ENCODE data around the gene PDCD1. TPM values are rescaled to one million over a fixed set of nuclear protein-coding genes. Genes with fewer than 3 reads are reported as not detected.

Gene PDCD1
- total and polyA plus RNA-seq, 2 donors: 12.7 to 16.0 TPM

DNA sequence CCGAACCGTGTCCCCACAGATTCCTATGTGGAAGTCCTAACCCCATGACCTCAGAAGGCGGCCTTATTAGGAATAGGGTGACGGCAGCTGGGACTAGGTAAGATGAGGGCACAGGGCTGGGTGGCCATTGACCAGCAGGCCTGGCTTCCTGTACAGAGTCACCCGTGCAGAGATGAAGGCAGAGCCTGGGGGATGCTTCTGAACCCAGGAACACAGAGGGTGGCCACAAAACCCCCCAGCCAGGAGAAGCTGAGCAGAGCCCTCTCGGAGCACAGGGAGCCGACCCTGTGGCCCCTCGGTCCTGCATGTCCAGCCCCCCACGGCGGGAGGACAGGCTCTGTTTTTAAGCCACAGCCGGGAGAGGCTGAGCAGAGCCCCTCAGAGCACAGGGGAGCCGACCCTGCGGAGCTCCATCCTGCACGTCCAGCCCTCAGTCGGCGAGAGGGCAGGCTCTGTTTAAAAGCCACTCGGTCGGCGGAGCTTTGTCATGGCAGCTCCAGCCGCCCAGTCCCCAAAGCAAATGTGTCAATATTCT, 2.7 kb downstream of the PDCD1 start:
- WGBS: 95% methylated on average over 20 of the region's 20 CpGs
- Histone ChIP-seq H3K36me3 (ENCODE audit: control insufficient read depth in 2 of 2, insufficient read depth in 2 of 2, low read length in 1 of 2) (peaks cover 7 to 11% of the 10 kb centered on the region in 2 donors), H3K27ac (ENCODE audit: low read depth in 1 of 2, low read length in 1 of 2) (no peak overlapping the region), H3K9me3 (ENCODE audit: control insufficient read depth in 2 of 2, insufficient read depth in 1 of 2, low read length in 1 of 2) (no peaks in the 10 kb centered on the region), H3K4me1 (ENCODE audit: control insufficient read depth in 2 of 2, insufficient read depth in 2 of 2, low read length in 2 of 2) (peaks cover 25 to 40% of the 10 kb centered on the region in 2 donors), H3K27me3 (ENCODE audit: control insufficient read depth in 2 of 2, insufficient read depth in 1 of 2, low read length in 1 of 2) (no peaks in the 10 kb centered on the region), H3K4me3 (ENCODE audit: low read length in 2 of 2) (no peak overlapping the region)
- no peak for DNase-seq (ENCODE audit: low read depth in 6 of 9, low spot score in 9 of 9)

DNA sequence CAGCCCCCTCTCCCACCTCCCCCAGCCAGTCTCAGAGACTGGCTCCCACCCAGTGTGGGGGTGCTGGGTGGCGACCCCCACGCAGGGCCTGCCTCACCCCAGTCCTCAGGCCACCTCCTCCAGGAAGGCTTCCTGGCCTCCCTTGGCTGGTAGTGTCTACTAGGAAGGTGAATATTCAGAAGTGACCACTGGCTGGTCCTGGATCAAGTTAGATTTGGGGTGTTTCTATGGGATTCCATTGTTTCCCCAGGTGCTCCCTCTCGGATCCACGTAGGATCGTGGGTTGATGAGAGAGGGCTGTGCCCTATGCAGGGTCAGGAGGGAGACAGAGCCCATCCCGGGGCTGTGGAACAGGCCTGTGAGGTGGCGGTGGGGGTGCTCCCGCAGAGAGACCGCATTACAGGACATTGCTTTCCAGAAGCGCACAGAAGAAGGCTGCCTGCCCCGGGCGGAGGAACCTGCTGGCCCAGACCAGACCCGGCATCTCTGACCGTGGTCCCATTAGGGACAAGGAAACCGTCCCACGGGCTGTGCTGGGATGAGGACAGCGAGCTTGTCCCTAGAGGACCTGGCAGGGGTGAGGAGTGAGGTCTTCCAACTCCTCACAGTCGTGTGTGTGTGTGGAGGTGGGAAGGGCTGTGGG, 3.3 kb downstream of the PDCD1 start:
- 92% methylated on average over 18 of the region's 18 CpGs for WGBS

DNA sequence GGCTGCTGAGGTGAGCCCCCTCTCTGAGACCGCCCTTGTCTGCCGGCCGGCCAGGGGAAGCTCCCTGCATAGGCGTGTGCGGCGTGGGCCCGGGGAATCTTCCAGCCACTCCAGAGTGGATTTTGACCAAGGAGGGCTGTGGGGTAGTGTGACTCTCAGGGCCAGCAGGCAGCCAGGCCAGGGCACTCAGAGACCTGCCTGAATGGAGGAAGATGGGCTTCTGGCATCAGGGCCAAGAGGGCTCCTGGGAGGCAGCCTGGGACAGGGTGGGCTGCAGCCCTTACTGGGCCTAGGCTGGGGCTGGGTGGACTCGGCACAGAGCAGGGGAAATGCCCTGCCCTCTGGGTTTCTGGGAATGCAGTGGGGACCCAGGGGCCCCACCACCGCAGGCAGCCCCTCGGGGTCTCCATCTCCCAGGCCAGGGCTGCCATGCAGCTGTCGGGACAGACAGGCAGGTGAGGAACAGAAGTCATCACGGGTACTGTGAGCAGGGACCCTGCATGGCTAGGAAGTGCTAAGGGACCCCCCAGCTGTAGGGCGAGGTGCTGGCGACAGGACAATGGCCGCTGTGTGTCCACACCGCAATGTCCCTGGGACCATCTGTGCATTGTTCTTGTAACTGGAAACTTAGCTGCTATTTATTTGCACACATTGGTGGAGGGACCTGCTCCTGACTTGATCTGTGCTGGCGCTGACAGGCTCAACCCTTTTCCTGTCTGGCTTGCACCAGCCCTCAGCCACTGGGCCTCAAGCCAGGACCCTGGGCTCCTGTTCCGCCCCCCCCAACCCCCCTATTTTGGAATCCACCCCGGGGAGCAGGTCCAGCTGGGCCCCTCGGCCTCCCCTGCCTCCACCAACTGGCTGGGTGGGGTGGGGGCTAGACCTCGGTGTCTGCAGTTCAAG, 4.1 kb downstream of the PDCD1 start:
- H3K4me3 ChIP-seq (ENCODE audit: low read length in 2 of 2): no peak overlapping the region
- H3K4me1 ChIP-seq (ENCODE audit: control insufficient read depth in 2 of 2, insufficient read depth in 2 of 2, low read length in 2 of 2): peaks cover 12 to 26% of the 10 kb centered on the region in 2 donors
- H3K36me3 ChIP-seq (ENCODE audit: control insufficient read depth in 2 of 2, insufficient read depth in 2 of 2, low read length in 1 of 2): peaks cover 13 to 22% of the 10 kb centered on the region in 2 donors
- H3K9me3 ChIP-seq (ENCODE audit: control insufficient read depth in 2 of 2, insufficient read depth in 1 of 2, low read length in 1 of 2): no peaks in the 10 kb centered on the region
- WGBS: 66% methylated on average over 21 of the region's 21 CpGs
- DNase-seq (ENCODE audit: low read depth in 6 of 9, low spot score in 9 of 9): no peak
- no peaks in the 10 kb centered on the region for H3K27me3 ChIP-seq (ENCODE audit: control insufficient read depth in 2 of 2, insufficient read depth in 1 of 2, low read length in 1 of 2)
- no peak overlapping the region for H3K27ac ChIP-seq (ENCODE audit: low read depth in 1 of 2, low read length in 1 of 2)

More for the DNA sequence above, 3.3 kb downstream of the PDCD1 start:
- H3K4me1 ChIP-seq (ENCODE audit: control insufficient read depth in 2 of 2, insufficient read depth in 2 of 2, low read length in 2 of 2): peaks cover 19 to 34% of the 10 kb centered on the region in 2 donors
- no peaks in the 10 kb centered on the region for H3K27me3 ChIP-seq (ENCODE audit: control insufficient read depth in 2 of 2, insufficient read depth in 1 of 2, low read length in 1 of 2)
- peaks cover 9 to 17% of the 10 kb centered on the region in 2 donors for H3K36me3 ChIP-seq (ENCODE audit: control insufficient read depth in 2 of 2, insufficient read depth in 2 of 2, low read length in 1 of 2)
- no peaks in the 10 kb centered on the region for H3K9me3 ChIP-seq (ENCODE audit: control insufficient read depth in 2 of 2, insufficient read depth in 1 of 2, low read length in 1 of 2)
- no peak overlapping the region for H3K27ac ChIP-seq (ENCODE audit: low read depth in 1 of 2, low read length in 1 of 2)
- no peak overlapping the region for H3K4me3 ChIP-seq (ENCODE audit: low read length in 2 of 2)
- no peak for DNase-seq (ENCODE audit: low read depth in 6 of 9, low spot score in 9 of 9)

DNA sequence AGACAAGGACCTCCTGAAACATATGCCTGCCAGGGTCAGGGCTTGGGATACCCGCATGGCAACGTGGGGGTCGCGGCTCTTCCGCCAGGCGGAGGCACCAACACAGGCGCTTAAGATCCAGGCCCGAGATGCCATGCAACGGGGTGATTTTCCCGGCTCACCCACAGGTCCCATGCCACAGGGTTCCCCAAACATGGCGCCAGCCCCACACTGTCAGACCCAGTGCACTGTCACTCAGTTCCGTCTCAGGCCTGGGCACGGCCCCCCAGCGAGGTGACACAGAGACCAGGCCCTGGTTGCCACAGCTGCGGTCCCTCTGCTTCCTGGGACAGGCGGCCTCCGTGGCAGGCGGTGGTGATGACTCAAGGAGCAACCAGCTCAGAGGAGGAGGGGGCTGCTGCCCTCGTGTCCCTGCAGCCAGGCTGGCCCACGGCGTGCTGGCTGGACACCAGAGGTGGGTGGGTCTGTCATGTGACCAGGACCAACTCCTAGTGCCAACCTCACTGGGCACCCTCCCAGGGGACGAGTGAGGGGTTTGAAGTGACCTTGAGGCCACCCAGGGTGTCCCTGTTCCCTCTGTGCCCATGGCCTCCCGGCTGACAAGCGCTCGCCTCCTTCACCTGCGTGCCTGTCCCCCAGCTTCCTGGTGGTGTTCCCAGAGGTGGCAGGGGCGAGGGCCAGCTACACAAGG, 4.9 kb downstream of the PDCD1 start:
- WGBS: 93% methylated on average over 27 of the region's 27 CpGs
- DNase-seq (ENCODE audit: low read depth in 6 of 9, low spot score in 9 of 9): no peak
- Histone ChIP-seq H3K4me3 (ENCODE audit: low read length in 2 of 2) (no peak overlapping the region), H3K27me3 (ENCODE audit: control insufficient read depth in 2 of 2, insufficient read depth in 1 of 2, low read length in 1 of 2) (no peaks in the 10 kb centered on the region), H3K36me3 (ENCODE audit: control insufficient read depth in 2 of 2, insufficient read depth in 2 of 2, low read length in 1 of 2) (peaks cover 13 to 22% of the 10 kb centered on the region in 2 donors), H3K4me1 (ENCODE audit: control insufficient read depth in 2 of 2, insufficient read depth in 2 of 2, low read length in 2 of 2) (peaks cover 5 to 18% of the 10 kb centered on the region in 2 donors), H3K27ac (ENCODE audit: low read depth in 1 of 2, low read length in 1 of 2) (no peak overlapping the region), H3K9me3 (ENCODE audit: control insufficient read depth in 2 of 2, insufficient read depth in 1 of 2, low read length in 1 of 2) (no peaks in the 10 kb centered on the region)

DNA sequence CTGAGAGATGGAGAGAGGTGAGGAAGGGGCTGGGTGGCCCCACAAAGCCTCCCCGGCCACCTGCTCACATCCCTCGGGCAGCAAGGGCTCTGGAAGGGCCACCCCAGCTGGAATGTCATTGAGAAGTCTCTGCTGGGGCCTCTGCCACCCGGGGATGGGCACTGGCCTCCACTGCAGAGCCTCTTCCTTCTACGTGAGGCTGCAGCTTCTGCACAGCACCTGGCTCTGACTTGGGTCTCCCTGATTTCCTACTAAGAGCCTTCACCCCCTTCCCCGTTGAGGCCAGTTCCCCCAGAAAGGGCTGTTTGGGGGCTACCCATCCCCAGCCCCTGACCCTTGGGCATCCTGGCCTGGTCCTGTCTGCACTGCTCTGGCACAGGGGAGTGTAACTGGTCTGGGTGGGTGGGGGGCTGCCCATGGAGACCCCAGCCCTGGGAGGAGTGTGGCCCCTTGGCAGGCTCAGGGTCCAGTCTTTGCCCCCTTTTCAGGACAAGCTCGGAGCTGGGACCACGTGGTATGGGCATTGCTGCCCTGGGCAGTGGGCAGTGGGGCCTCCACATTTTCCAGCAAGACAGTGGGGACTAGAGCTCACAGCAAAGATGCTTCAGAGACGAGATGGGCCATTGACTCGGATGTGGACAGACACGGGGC, 5.6 kb downstream of the PDCD1 start:
- Histone ChIP-seq H3K27me3 (ENCODE audit: control insufficient read depth in 2 of 2, insufficient read depth in 1 of 2, low read length in 1 of 2) (no peaks in the 10 kb centered on the region), H3K4me1 (ENCODE audit: control insufficient read depth in 2 of 2, insufficient read depth in 2 of 2, low read length in 2 of 2) (peaks cover 5 to 12% of the 10 kb centered on the region in 2 donors), H3K36me3 (ENCODE audit: control insufficient read depth in 2 of 2, insufficient read depth in 2 of 2, low read length in 1 of 2) (peaks cover 13 to 22% of the 10 kb centered on the region in 2 donors), H3K27ac (ENCODE audit: low read depth in 1 of 2, low read length in 1 of 2) (no peak overlapping the region), H3K9me3 (ENCODE audit: control insufficient read depth in 2 of 2, insufficient read depth in 1 of 2, low read length in 1 of 2) (no peaks in the 10 kb centered on the region), H3K4me3 (ENCODE audit: low read length in 2 of 2) (no peak overlapping the region)
- 97% methylated on average over 10 of the region's 10 CpGs for WGBS
- DNase-seq (ENCODE audit: low read depth in 6 of 9, low spot score in 9 of 9): no peak

DNA sequence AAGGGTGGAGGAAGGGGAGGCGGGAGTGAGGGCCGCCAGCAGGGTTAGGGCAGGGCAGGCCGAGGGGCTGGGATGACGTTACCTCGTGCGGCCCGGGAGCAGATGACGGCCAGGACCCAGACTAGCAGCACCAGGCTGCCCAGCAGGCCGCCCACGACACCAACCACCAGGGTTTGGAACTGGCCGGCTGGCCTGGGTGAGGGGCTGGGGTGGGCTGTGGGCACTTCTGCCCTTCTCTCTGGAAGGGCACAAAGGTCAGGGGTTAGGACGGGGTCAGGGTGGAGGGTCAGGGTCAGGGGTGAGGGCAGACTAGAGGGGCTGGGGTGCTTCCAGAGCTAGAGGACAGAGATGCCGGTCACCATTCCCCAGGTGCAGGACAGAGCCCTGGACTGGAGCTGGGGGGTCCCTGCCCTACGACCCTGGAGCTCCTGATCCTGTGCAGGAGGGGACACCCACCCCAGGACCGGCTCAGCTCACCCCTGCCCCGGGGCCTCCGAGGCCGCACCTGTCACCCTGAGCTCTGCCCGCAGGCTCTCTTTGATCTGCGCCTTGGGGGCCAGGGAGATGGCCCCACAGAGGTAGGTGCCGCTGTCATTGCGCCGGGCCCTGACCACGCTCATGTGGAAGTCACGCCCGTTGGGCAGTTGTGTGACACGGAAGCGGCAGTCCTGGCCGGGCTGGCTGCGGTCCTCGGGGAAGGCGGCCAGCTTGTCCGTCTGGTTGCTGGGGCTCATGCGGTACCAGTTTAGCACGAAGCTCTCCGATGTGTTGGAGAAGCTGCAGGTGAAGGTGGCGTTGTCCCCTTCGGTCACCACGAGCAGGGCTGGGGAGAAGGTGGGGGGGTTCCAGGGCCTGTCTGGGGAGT, 6.3 kb downstream of the PDCD1 start:
- 96% methylated on average over 39 of the region's 39 CpGs for WGBS
- no peak overlapping the region for H3K4me3 ChIP-seq (ENCODE audit: low read length in 2 of 2)
- DNase-seq (ENCODE audit: low read depth in 6 of 9, low spot score in 9 of 9): no peak

DNA sequence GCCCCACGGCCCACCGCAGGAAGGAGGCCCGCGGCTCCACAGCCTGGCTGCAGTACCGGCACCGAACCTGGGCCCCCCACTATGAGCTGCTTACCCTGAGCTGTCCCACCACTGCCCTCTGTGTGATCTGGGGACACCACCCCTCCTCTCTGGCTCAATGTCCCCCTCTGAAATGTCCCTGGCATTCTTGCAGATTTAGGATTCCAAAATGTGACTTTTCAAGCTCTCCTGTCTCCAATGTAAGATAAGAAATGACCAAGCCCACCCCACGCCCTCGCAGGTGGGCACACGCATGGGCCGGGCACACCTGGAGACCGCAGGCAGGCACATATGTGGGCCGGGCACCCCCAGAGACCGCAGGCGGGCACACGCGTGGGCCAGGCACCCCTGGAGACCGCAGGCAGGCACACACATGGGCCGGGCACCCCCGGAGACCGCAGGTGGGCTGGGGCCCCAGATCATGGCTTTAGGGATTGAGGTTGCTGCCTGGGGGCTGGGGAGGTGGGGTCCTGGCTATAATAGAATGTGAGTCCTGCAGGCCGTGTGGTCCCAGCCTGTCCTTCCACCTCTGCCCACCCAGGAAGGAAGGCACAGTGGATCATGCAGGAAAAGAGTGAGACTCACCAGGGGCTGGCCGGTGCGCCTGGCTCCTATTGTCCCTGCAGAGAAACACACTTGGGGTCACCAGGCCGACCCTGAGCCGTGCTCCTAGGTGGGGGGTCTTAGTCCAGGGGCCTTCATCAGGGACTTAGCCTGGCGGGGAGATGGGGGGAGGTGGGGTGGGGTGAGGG, 7.2 kb downstream of the PDCD1 start:
- no peak for DNase-seq (ENCODE audit: low read depth in 6 of 9, low spot score in 9 of 9)
- Histone ChIP-seq H3K27me3 (ENCODE audit: control insufficient read depth in 2 of 2, insufficient read depth in 1 of 2, low read length in 1 of 2) (no peaks in the 10 kb centered on the region), H3K36me3 (ENCODE audit: control insufficient read depth in 2 of 2, insufficient read depth in 2 of 2, low read length in 1 of 2) (peaks cover 13 to 22% of the 10 kb centered on the region in 2 donors), H3K9me3 (ENCODE audit: control insufficient read depth in 2 of 2, insufficient read depth in 1 of 2, low read length in 1 of 2) (no peaks in the 10 kb centered on the region), H3K27ac (ENCODE audit: low read depth in 1 of 2, low read length in 1 of 2) (no peak overlapping the region), H3K4me1 (ENCODE audit: control insufficient read depth in 2 of 2, insufficient read depth in 2 of 2, low read length in 2 of 2) (peaks cover 0 to 6% of the 10 kb centered on the region in 2 donors), H3K4me3 (ENCODE audit: low read length in 2 of 2) (no peak overlapping the region)
- 96% methylated on average over 26 of the region's 26 CpGs for WGBS

More for the DNA sequence above, 6.3 kb downstream of the PDCD1 start:
- Histone ChIP-seq H3K27me3 (ENCODE audit: control insufficient read depth in 2 of 2, insufficient read depth in 1 of 2, low read length in 1 of 2) (no peaks in the 10 kb centered on the region), H3K27ac (ENCODE audit: low read depth in 1 of 2, low read length in 1 of 2) (no peak overlapping the region), H3K9me3 (ENCODE audit: control insufficient read depth in 2 of 2, insufficient read depth in 1 of 2, low read length in 1 of 2) (no peaks in the 10 kb centered on the region), H3K4me1 (ENCODE audit: control insufficient read depth in 2 of 2, insufficient read depth in 2 of 2, low read length in 2 of 2) (peaks cover 0 to 6% of the 10 kb centered on the region in 2 donors), H3K36me3 (ENCODE audit: control insufficient read depth in 2 of 2, insufficient read depth in 2 of 2, low read length in 1 of 2) (peaks cover 13 to 22% of the 10 kb centered on the region in 2 donors)

Measured in thymus (tissue), 11 donors.